ENCODE data around the gene TRPM7.
A peak's percentile ranks its signal among the peaks of the same experiment; 100 is the strongest.
"Not testable (repeated sequence)": the region's sequence is repeated elsewhere in the genome, so short reads cannot be mapped to it uniquely, and the experiment has no call there.

Gene TRPM7

GRCh38 chr15:50669611-50670010 is 17.0 kb downstream of the TRPM7 start:
- DNase-seq: no peak

GRCh38 chr15:50665938-50666337 is 20.7 kb downstream of the TRPM7 start:
- no peak for DNase-seq

GRCh38 chr15:50655555-50655954 is 31.0 kb downstream of the TRPM7 start:
- DNase-seq: no peak

- no peak for DNase-seq
Observed at GRCh38 chr15:50653156-50653743, 33.3 kb downstream of the TRPM7 start.

GRCh38 chr15:50652671-50653070 is 33.9 kb downstream of the TRPM7 start:
- DNase-seq: no peak

- no peak for DNase-seq
Observed at GRCh38 chr15:50641318-50641717, 45.3 kb downstream of the TRPM7 start.

- DNase-seq: peak; percentile 47
Observed at GRCh38 chr15:50636146-50636545, 50.5 kb downstream of the TRPM7 start.

- DNase-seq: no peak
Observed at GRCh38 chr15:50633653-50634052, 52.9 kb downstream of the TRPM7 start.

GRCh38 chr15:50628421-50628820 is 58.2 kb downstream of the TRPM7 start:
- DNase-seq: no peak

GRCh38 chr15:50627351-50628055 is 59.1 kb downstream of the TRPM7 start:
- no peak for DNase-seq

GRCh38 chr15:50624616-50625168 is 61.9 kb downstream of the TRPM7 start:
- DNase-seq: no peak

GRCh38 chr15:50622361-50622943 is 64.1 kb downstream of the TRPM7 start:
- DNase-seq: not testable (repeated sequence)

GRCh38 chr15:50616960-50617359 is 69.6 kb downstream of the TRPM7 start:
- not testable (repeated sequence) for DNase-seq

GRCh38 chr15:50616554-50616953 is 70.0 kb downstream of the TRPM7 start:
- DNase-seq: not testable (repeated sequence)

- DNase-seq: no peak
Observed at GRCh38 chr15:50613600-50613999, 73.0 kb downstream of the TRPM7 start.

- no peak for DNase-seq
Observed at GRCh38 chr15:50607129-50607528, 79.5 kb downstream of the TRPM7 start.

- no peak for DNase-seq
Observed at GRCh38 chr15:50605462-50605861, 81.1 kb downstream of the TRPM7 start.

GRCh38 chr15:50602028-50602427 is 84.6 kb downstream of the TRPM7 start:
- DNase-seq: not testable (repeated sequence)

- no peak for DNase-seq
Observed at GRCh38 chr15:50594311-50594710, 92.3 kb downstream of the TRPM7 start.

GRCh38 chr15:50593761-50594160 is 92.8 kb downstream of the TRPM7 start:
- no peak for DNase-seq

- DNase-seq: no peak
Observed at GRCh38 chr15:50590288-50590687, 96.3 kb downstream of the TRPM7 start.

- no peak for DNase-seq
Observed at GRCh38 chr15:50577492-50577891, 109.1 kb downstream of the TRPM7 start.

- no peak for DNase-seq
Observed at GRCh38 chr15:50576166-50576565, 110.4 kb downstream of the TRPM7 start.

GRCh38 chr15:50573842-50574241 is 112.8 kb downstream of the TRPM7 start:
- not testable (repeated sequence) for DNase-seq

All from islet precursor cell (in vitro differentiated cells).